Transverse colon (tissue), 4 donors: ENCODE data around the gene CISH. TPM values are rescaled to one million over a fixed set of nuclear protein-coding genes. Genes with fewer than 3 reads are reported as not detected.

Source experiments
- DNase-seq: peaks from one replicate; pipeline ENCODE4 v3.0.0-alpha.2; 2019
- H3K27ac ChIP-seq, 4 donors: fragments of 200-600 bp; sonication (generic); 2 replicates each; pipeline ENCODE4 v1.5.1; 2016 to 2018; ENCODE audit warnings: inconsistent platforms in 4 of 4
- H3K27me3 ChIP-seq: fragments of 200-600 bp; sonication (generic); 2 replicates; pipeline ENCODE4 v1.5.1; 2017; ENCODE audit warnings: inconsistent platforms
- H3K36me3 ChIP-seq, 4 donors: fragments of 200-600 bp; sonication (generic); 2 replicates each; pipeline ENCODE4 v1.5.1; 2017 to 2019; ENCODE audit warnings: inconsistent platforms in 4 of 4
- H3K4me1 ChIP-seq, 4 donors: fragments of 200-600 bp; sonication (generic); 2 replicates each; pipeline ENCODE4 v1.5.1; 2017 to 2020; ENCODE audit warnings: inconsistent platforms in 4 of 4
- H3K4me3 ChIP-seq, 4 donors: fragments of 200-600 bp; sonication (generic); 1 replicate in 1 of 4; 2 replicates in 3 of 4; pipeline versions ENCODE4 v1.5.1 to v1.6.1; 2017 to 2019; ENCODE audit warnings: inconsistent platforms in 4 of 4
- H3K9me3 ChIP-seq, 2 donors: fragments of 200-600 bp; sonication (generic); 2 replicates each; pipeline ENCODE4 v1.5.1; 2017 to 2019; ENCODE audit warnings: inconsistent platforms in 2 of 2
- EP300 ChIP-seq: sonication (generic); formaldehyde crosslinking; IDR thresholded peaks from one replicate; pipeline ENCODE4 v1.6.1; 2017; ENCODE audit warnings: antibody characterized with exemption, low read depth
- POLR2A ChIP-seq: fragments of 450-650 bp; IDR thresholded peaks from one replicate; pipeline ENCODE4 v1.6.1; 2016; ENCODE audit warnings: antibody characterized with exemption, mild to moderate bottlenecking, moderate library complexity
- POLR2AphosphoS5 ChIP-seq, 3 donors: sonication (generic); formaldehyde crosslinking; IDR thresholded peaks; one replicate each; pipeline ENCODE4 v1.6.1; 2016; ENCODE audit warnings: antibody characterized with exemption in 3 of 3
- WGBS, 2 donors: methylation state at CpG; one replicate each; pipeline ENCODE4 v1.1.5; 2018; ENCODE audit warnings: low coverage in 1 of 2; 5-methylcytosine and 5-hydroxymethylcytosine counted together
- in situ Hi-C, 4 donors: fragments of 200-750 bp; cut with MboI; loops; one replicate each; pipeline versions ENCODE4 v1.15.0 to v1.15.1; 2017; ENCODE audit warnings: low sequenced_read_pairs in 3 of 4, low pct_ligation_motif_present in 1 of 4, low pct_unique_long_range_greater_than_20kb in 1 of 4
- intact Hi-C: fragments of 100-400 bp; cut with DNase I; formaldehyde crosslinking; loops from one replicate; pipeline ENCODE4 v1.15.1; 2023; ENCODE audit warnings: low total_unique reads
- total RNA-seq, 4 donors: library from RNA; depleted of rRNA; stranded (reverse); fragments of >200 nt; gene quantifications; one replicate each; pipeline ENCODE4 v1.1.0, GENCODE V29; 2016
- TF ChIP-seq, protein P1 (sequence below), 5 experiments: fragments of 200-600 bp in 3 of 5; fragments of 450-650 bp in 2 of 5; sonication (generic) in 3 of 5; IDR thresholded peaks; 1 replicate in 2 of 5; 2 replicates in 3 of 5; pipeline ENCODE4 v1.5.1; 2016 to 2017; ENCODE audit warnings: antibody characterized with exemption in 5 of 5, inconsistent platforms in 3 of 5, mild to moderate bottlenecking in 2 of 5, moderate library complexity in 1 of 5

CISH gene
- total RNA-seq, 4 donors from 2014 or later: 3.0 to 15.9 (median 9.2) TPM

DNA sequence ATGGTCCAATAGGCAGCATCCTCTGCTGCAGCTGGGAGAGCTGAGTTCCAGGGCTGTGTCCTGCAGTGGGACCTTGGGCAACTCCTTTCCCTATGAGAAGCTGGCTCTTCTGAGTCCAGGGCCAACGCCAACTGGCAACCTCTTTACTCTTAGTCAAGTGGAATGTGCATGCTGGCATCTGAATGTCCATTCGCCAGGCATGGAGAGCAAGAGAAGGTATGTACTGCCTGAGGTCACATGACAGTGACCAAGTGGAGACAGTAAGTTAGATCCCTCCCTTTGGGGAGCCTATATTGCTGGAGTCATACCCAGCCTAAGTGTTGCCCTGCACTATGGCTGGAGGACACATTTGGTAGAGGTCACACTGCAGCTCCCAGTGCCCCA is 30.1 kb downstream of the CISH start:
- in situ Hi-C loops: no loop called here
- intact Hi-C loops: no loop called here
- no peaks in the 10 kb centered on the region for H3K27me3 ChIP-seq
- H3K27ac ChIP-seq: no peak overlapping the region
- H3K4me1 ChIP-seq: no peaks in the 10 kb centered on the region
- no peaks in the 10 kb centered on the region for H3K9me3 ChIP-seq
- no peaks in the 10 kb centered on the region for H3K36me3 ChIP-seq
- WGBS, 2 donors: 100% methylated on average over 1 of the region's 2 CpGs; no CpG with 5 or more reads in 1 of the 2 donors
- H3K4me3 ChIP-seq: no peak overlapping the region
- no peak for TF ChIP-seq POLR2A
- TF ChIP-seq POLR2AphosphoS5 (IDR thresholded peaks at IDR 0.05): no peak
- no peak for TF ChIP-seq EP300
- TF ChIP-seq, protein P1, sequence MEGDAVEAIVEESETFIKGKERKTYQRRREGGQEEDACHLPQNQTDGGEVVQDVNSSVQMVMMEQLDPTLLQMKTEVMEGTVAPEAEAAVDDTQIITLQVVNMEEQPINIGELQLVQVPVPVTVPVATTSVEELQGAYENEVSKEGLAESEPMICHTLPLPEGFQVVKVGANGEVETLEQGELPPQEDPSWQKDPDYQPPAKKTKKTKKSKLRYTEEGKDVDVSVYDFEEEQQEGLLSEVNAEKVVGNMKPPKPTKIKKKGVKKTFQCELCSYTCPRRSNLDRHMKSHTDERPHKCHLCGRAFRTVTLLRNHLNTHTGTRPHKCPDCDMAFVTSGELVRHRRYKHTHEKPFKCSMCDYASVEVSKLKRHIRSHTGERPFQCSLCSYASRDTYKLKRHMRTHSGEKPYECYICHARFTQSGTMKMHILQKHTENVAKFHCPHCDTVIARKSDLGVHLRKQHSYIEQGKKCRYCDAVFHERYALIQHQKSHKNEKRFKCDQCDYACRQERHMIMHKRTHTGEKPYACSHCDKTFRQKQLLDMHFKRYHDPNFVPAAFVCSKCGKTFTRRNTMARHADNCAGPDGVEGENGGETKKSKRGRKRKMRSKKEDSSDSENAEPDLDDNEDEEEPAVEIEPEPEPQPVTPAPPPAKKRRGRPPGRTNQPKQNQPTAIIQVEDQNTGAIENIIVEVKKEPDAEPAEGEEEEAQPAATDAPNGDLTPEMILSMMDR (IDR thresholded peaks at IDR 0.05): no peak
- no peak for DNase-seq

DNA sequence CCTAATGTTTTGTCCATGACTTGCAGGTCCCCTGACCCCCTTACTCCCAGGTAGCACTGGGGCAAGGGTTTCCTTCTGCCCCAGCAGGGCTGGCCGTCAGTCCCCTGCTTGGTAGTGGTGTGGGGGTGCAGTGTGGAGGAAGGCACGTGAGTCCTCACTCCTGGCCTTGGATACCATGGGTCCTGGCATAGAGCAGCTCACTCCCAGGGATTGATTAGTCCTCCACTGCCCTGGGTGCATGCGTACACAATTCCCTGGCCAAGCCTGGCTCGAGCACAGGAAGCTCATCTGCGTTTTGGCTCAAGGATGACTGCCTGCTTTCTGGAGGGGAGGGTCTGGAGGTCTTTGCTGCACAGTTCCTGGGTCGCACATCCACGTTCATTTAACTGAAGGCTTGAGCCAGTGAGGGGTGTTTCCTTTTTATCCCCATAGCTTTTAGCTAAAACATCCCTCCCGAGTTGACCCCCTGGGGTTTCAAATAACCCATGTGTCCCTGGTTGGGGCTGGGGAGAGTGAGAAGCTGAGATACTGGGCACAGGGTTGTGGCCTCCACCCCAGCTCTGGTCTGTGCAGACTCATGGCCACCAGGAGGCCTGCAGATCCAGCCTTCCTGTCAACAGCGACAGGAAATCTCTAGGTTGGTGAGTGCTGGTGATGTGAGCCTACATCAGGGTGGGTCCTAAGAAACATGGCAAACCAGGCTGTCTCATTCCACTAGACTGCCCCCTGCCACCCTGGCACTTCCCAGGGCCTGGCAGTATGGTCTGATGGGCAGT is 30.7 kb downstream of the CISH start:
- no peaks in the 10 kb centered on the region for H3K4me1 ChIP-seq
- H3K9me3 ChIP-seq: no peaks in the 10 kb centered on the region
- 88% methylated on average over 9 of the region's 9 CpGs; no CpG with 5 or more reads in 1 of the 2 donors for WGBS, 2 donors
- in situ Hi-C loops (no loop called here), intact Hi-C loops (no loop called here)
- no peak for DNase-seq
- TF ChIP-seq EP300 (no peak), POLR2AphosphoS5 (IDR thresholded peaks at IDR 0.05) (no peak), POLR2A (no peak)
- TF ChIP-seq, protein P1 (IDR thresholded peaks at IDR 0.05): no peak
- H3K27ac ChIP-seq: no peak overlapping the region
- H3K36me3 ChIP-seq: no peaks in the 10 kb centered on the region
- H3K27me3 ChIP-seq: no peaks in the 10 kb centered on the region
- H3K4me3 ChIP-seq: no peak overlapping the region

DNA sequence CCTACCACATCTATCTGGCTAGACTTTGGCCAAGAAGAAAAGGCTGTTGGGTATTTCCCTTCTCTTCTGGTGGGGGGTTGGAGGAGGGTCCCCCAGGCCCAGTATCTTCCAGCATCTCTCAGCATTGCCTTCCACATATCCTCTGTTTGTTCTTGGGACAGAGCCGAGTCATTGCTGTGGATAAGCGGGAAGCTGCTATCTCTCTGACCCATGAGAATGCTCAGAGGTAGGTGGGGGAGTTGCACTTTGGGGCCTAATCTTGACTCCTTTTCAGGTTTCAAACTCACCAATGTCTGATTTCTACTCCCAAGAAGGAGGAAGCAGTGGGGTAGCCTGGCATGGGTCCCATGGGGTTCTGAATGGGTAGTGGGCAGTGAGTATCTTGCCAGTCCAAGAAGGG is 34.2 kb downstream of the CISH start:
- DNase-seq: no peak
- H3K4me1 ChIP-seq: peaks cover 0 to 2% (median 1%) of the 10 kb centered on the region in 4 donors
- no peak overlapping the region for H3K27ac ChIP-seq
- intact Hi-C loops: no loop called here
- no peaks in the 10 kb centered on the region for H3K9me3 ChIP-seq
- 86% methylated on average over 2 of the region's 2 CpGs; no CpG with 5 or more reads in 1 of the 2 donors for WGBS, 2 donors
- in situ Hi-C loops: loop anchor here in 1 of 4 donors (5.0 kb wide), 1 partner anchor 35 kb away; the partner anchor contains the start of gene CISH
- no peak overlapping the region for H3K4me3 ChIP-seq
- no peaks in the 10 kb centered on the region for H3K27me3 ChIP-seq
- TF ChIP-seq EP300 (no peak), POLR2A (no peak), POLR2AphosphoS5 (IDR thresholded peaks at IDR 0.05) (no peak)
- TF ChIP-seq, protein P1 (IDR thresholded peaks at IDR 0.05): no peak
- no peaks in the 10 kb centered on the region for H3K36me3 ChIP-seq

DNA sequence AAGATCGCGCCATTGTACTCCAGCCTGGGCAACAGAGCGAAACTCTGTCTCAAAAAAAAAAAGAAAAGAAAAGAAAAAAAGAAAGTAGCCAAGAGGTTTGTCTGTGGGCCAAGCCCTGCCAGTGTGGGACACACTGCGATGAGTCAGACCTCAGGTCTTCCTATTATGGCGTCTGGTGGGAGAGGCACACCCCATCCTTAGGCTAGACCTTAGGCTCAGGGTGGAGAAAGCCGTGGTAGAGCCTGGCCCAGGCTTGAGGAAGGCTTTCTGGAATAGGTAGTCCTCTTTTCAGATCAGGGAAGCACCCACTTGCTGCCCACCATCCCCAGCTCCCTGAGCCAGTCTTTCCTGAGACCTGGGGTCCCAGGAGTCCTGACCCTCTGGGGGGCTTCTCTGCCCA is 36.2 kb downstream of the CISH start:
- Histone ChIP-seq H3K36me3 (no peaks in the 10 kb centered on the region), H3K27ac (no peak overlapping the region), H3K9me3 (no peaks in the 10 kb centered on the region), H3K4me3 (no peak overlapping the region), H3K4me1 (peaks cover 0 to 7% (median 4%) of the 10 kb centered on the region in 4 donors), H3K27me3 (no peaks in the 10 kb centered on the region)
- DNase-seq: no peak
- in situ Hi-C loops (loop anchor here in 1 of 4 donors (5.0 kb wide), 1 partner anchor 37 kb away; the partner anchor contains the start of gene CISH), intact Hi-C loops (no loop called here)
- 89 to 100% methylated on average over 2 to 6 of the region's 6 CpGs for WGBS, 2 donors
- TF ChIP-seq EP300 (no peak), POLR2AphosphoS5 (IDR thresholded peaks at IDR 0.05) (no peak), POLR2A (no peak)
- TF ChIP-seq, protein P1 (IDR thresholded peaks at IDR 0.05): no peak
